Activated gamma-delta T cell (primary cell): ENCODE measurements around the gene UIMC1.
A peak's percentile ranks its signal among the peaks of the same experiment; 100 is the strongest.
"Not testable (repeated sequence)": the region's sequence is repeated elsewhere in the genome, so short reads cannot be mapped to it uniquely, and the experiment has no call there.

Experiments
- DNase-seq: peaks from one replicate; lab custom pipeline; 2025; lab: John Stamatoyannopoulos, UW

Gene UIMC1

DNA sequence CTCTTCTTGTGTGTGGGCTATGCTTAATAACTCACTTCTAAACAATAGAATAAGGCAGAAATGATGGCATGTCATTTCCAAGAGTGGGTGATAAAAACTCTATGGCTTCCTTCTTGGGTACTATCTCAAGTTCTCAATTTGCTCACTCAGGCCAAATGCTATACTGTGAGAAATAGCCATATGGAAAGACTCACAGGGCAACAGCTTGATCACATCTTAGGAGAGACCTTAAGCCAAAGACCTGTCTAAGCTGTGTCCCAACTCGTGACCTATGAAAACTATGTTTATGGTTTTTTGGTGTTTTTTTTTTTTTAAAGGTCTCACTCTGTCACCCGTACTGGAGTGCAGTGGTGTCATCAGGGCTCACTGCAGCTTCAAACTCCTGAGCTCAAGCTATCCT is 2.1 kb upstream of the UIMC1 start:
- no peak for DNase-seq

DNA sequence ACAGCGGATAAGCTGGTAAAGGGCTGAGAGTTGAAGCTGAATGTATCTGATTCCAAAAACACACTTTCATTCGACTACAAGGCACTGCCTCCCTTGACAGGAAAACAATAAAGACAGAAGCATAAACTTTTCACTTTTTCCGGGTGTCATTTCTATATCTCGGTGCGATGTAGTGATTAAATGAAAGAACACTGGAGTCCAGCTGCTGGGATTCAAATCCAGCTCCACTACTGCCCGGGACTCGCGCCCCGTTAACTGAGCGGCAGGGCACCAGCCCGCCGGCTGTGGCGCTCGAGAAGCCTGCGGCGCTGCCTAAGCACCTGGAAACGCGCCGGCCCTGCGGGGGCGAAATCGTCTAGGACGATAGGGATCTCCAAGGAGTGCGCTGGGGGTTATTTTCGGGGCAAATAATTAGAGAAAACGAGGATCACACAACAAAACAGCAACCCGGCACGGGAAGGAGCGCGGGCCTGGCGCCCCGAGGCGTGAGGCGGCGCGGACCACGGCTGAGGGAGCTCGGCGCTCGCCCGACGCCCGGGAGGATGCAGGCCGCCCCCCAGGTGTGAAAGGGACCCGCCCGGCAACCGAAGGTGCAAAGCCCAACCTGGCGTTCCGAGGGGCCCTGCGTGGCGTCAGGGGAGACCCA is 837 bp downstream of the UIMC1 start:
- DNase-seq = peak; percentile 51

DNA sequence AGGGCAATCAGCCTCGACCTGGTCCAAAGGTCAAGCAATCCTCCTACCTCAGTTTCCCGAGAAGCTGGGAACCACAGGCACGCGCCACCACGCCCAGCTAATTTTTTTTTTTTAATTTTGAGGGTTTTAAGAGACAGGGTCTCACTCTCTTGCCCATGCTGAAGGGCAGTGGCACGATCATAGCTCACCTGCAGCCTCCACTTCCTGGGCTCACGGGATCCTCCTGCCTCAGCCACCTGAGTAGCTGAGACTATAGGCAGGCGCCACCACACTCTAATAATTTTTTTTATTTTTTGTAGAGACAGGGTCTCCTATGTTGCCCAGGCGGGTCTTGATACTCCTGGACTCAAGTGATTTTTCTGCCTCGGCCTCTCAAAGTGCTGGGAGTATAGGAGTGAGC is 1.6 kb downstream of the UIMC1 start:
- DNase-seq = no peak

DNA sequence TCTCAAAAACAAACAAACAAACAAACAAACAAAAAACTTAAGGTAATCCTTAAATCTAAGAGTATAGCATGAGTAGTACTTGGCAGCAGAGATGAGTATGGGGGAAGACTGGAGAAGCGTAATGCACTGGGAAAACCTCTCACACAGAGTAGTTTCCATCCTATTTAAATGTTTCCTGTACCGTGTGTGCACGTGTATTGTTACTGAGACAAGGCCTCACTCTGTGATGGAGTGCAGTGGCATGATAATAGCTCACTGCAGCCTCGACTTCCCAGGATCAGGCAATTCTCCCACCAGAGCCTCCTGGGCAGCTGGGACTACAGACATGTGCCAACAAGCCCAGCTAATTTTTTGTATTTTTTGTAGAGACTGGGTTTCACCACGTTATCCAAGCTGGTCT is 2.9 kb downstream of the UIMC1 start:
- DNase-seq = no peak

DNA sequence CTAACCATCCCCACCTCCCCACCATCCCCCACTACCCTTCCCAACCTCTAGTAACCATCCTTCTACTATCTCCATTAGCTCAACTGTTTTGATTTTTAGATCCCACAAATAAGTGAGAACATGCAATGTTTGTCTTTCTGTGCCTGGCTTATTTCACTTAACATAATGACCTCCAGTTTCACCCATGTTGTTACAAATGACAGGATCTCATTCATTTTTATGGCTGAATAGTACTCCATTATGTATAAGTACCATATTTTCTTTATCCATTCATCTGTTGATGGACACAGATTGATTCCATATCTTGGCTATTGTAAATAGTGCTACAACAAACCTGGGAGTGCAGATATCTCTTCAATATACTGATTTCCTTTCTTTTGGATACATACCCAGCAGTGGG is 7.1 kb downstream of the UIMC1 start:
- not testable (repeated sequence) for DNase-seq

DNA sequence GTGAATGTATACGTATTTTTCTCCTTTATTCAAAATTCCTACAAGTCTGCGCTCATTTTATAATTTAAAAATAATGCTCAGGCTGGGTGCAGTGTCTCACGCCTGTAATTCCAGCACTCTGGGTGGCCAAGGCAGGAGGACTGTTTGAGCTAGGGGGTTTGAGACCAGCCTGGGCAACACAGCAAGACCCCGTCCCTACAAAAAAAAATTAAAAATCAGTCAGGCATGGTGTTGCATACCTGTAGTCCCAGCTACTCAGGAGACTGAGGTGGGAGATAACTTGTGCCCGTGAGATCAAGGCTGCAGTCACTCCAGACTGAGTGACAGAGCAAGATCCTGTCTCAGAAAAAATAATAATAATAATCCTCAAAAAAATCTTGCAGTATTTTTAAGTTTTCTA is 7.8 kb downstream of the UIMC1 start:
- no peak for DNase-seq

DNA sequence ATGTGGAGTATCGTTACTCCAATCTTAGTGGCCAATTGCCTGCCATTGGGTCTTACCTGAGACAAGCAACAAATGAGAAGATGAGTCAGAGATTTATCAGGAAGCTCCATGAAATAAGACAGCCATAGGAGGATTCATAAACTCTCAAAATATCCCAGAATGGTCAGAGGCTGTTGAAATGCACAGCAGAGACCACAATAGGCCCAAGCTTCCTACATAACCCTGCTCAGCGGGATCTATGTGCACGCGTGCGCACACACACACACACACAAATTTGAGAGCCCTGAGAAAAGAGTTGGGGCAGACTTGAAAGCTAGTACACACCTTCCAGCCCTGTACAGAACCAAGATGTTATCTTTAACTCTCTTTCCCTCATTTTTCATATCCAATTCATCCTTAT is 9.8 kb downstream of the UIMC1 start:
- no peak for DNase-seq

DNA sequence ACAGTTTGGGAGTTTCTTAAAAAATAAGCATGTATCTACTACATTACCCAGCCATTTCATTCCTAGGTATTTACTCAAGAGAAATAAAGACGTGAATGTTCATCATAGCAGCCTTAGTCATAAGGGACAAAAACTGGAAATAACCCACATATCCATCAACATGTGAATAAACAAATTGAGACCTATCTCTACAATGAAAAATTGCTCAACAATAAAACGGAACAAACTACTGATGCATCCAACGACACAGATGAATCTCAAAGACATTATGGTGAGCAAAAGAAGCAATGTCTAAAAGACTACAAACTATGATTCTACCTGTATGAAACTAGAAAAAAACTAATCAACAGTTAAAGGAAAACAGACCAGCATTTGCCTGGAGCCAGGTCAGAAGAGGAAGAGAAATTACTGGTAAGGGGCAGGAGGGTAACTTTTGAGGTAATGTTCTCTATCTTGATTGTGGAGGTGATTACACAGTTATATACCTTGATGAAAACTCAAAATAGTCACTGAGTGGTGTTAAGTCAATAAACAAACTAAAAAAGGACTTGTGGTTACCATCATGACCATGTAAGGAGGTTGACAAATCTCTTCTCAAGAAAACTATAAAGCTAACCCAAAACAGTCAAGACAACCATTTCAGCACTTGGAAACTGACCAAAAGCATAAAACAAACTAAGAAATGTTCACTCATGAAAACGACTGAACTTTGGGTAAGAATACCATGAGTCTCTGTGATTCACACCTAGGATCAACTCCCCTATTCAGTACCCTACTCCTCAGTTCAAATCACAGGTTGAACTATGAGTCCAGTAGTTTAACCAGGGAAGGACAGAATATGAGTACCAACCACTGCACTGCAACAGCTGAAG is 10.4 kb downstream of the UIMC1 start:
- DNase-seq = no peak

DNA sequence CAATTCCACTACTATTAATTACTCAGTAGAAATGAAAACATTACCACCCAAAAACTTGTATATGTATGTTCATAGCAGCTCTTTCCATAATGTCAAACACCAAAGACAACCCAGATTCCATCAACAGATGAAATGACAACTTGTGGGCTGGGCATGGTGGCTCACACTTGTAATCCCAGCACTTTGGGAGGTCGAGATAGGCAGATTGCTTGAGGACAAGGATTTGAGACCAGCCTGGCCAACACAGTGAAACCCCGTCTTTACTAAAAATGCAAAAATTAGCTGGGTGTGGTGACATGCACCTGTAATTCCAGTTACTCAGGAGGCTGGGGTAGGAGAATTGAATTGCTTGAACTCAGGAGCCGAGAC is 11.5 kb downstream of the UIMC1 start:
- DNase-seq = no peak

DNA sequence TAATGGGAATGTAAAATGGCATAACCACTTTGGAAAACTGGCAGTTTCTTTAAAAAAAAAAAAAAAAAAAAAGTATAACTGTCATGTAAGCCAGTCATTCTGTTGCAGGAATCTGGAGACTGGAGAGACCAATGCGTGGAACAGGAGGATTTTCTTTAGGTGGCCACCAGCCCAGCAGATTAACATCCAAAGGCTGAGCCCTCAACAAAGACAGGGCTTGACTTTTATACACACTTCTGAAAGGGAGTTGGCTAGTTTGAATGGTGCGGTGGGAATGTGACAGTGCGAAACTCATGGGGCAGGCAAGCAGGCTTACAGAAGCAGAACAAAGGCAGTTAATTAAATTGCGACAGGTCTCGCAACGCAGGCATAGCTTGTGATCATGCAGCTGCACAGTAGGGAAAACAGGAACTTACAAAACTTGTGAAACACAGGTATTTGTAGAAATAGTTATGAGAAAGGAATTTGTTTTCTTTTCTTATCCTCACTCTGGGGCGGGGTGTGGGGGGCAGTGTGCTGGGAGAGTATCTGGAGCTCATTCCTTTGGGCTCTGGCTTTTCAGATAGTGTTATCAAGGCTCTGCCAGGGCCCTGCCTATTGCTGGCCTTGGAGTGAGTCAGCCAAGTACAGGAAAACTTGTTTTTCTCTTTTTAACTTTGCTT is 12.0 kb downstream of the UIMC1 start:
- DNase-seq = no peak

DNA sequence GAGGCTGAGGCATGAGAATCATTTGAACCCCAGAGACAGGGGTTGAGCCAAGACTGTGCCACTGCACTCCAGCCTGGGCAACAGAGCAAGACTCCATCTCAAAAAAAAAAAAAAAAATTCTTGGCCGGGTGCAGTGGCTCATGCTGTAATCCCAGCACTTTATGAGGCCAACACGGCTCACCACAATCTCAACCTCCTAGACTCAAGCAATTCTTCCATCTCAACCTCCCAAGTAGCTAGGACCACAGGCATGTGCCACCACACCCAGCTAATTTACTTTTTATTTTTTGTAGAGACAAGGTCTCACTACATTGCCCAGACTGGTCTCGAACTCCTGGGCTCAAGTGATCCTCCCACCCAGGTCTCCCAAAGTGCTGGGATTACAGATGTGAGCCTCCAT is 13.5 kb downstream of the UIMC1 start:
- DNase-seq = not testable (repeated sequence)

DNA sequence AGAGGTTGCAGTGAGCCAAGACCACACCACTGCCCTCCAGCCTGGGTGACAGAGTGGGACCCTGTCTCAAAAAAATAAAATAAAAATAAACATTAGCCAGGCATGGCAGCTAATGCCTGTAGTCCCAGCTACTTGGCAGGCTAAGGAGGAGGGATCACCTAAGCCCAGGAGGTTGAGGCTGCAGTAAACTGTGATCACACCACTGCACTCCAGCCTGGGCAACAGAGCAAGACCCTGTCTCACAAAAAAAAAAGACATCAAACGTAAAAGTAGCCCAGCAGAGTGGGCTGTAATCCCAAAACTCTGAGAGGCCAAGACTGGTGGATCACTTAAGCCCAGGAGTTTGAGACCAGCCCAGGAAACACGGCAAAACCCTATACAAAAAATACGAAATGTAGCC is 19.0 kb downstream of the UIMC1 start:
- no peak for DNase-seq

DNA sequence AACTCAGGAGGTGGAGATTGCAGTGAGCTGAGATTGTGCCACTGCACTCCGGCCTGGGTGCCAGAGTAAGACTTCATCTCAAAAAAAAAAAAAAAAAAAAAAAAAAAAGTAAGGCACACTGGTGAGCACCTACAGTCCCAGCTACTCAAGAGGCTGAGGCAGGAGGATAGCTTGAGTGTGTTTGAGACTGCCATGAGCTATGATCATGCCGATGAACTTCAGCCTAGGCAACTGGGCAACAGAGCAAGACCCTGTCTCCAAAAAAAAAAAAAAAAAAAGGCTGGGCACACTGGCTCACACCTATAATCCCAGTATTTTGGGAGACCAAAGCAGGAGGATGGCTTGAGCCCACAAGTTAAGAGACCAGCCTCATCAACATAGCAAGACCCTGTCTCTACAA is 20.3 kb downstream of the UIMC1 start:
- DNase-seq = no peak

DNA sequence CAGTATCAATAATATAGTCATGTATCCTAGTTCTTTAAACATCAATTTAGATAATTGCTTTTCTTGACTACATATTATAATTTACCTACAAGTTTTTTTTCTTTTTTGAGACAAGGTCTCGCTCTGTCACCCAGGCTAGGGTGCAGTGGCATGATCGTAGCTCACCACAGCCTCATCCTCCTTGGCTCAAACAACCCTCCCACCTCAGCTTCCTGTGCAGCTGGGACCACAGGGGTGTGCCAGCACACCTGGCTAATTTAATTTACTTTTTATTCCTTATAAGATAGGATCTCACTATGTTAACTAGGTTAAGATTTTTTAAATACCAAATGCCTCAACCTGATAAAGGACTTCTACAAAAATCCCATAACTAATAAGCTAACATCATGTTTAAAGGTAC is 21.1 kb downstream of the UIMC1 start:
- no peak for DNase-seq

DNA sequence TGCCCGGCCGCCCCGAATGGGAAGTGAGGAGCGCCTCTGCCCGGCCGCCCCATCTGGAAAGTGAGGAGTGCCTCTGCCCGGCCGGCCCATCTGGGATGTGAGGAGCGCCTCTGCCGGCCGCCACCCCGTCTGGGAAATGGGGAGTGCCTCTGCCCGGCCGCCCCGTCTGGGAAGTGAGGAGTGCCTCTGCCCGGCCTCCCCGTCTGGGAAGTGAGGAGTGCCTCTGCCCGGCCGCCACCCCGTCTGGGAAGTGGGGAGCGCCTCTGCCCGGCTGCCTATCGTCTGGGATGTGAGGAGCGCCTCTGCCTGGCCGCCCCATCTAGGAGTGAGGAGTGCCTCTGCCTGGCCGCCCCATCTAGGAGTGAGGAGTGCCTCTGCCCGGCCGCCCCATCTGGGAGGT is 22.4 kb downstream of the UIMC1 start:
- not testable (repeated sequence) for DNase-seq

DNA sequence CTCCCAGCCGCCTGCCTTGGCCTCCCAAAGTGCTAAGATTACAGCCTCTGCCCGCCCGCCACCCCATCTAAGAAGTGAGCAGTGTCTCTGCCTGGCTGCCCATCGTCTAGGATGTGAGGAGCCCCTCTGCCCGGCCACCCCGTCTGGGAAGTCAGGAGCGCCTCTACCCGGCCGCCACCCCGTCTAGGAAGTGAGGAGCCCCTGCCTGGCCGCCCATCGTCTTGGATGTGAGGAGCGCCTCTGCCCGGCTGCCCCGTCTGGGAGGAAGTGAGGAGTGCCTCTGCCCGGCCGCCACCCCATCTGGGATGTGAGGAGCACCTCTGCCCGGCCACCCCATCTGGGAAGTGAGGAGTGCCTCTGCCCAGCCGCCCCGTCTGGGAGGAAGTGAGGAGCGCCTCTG is 23.0 kb downstream of the UIMC1 start:
- DNase-seq = not testable (repeated sequence)

DNA sequence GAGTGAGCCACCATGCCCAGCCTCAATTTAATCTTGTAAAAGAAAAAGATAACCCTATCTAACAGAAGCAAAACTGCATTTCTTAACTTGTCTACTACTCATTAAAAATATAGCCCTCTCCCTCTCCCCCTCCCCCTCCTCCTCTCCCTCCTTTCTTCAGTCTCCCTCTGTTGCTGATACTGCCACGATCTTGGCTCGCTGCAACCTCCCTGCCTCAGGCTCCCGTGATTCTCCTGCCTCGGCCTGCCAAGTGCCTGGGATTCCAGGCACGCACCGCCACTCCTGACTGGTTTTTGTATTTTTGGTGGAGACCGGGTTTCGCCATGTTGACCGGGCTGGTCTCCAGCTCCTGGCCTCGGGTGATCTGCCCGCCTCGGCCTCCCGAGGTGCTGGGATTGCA is 23.5 kb downstream of the UIMC1 start:
- DNase-seq = not testable (repeated sequence)

DNA sequence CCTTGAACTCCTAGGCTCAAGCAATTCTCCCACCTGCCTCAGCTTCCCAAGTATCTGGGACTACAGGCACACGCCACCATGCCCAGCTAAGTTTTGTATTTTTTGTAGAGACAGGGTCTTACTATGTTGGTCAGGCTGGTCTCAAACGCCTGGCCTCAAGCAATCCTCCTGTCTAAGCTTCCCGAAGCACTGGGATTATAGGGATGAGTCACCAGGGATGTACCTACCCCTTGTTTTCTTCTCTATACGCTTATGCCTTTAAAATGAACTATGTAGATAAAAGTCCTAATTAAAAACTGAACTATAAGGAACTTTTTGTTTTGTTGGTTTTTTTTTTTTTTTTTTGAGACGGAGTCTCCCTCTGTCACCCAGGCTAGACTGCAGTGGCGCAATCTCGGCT is 25.8 kb downstream of the UIMC1 start:
- no peak for DNase-seq

DNA sequence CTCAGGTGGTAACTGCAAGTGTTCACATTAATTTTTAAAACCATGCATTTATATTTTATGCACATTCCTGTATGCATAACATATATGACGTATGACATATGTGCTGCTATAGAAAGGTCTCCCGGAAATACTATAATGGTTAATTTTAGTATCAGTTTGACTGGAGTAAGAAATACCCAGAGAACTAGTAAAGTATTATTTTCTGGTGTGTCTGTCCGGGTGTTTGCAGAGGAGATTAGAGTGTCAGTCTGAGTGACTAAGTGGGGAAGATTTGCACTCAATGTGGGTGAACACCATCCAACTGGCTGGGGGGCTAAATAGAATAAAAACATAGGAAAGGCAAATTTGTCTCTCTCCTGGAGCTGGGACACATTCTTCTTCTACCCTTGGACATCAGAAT is 26.9 kb downstream of the UIMC1 start:
- no peak for DNase-seq

DNA sequence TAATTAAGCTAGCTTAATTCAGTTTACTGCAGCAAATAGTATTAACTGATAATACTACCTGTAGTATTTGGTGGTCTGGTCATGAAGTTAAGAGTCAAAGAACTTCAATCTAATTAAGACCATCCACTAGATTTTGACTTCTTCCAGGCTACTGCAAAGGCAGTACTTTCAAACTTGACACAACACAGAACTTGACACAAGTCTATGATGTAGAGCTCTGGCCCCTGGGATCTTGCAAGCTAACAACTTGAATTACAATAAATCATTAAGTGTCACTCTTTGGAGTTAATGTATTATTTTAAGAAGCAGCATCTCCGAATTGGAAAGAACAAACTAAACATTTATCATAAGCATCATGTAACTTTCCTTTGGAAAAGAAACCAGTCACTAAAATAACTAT is 40.9 kb downstream of the UIMC1 start:
- DNase-seq = no peak

DNA sequence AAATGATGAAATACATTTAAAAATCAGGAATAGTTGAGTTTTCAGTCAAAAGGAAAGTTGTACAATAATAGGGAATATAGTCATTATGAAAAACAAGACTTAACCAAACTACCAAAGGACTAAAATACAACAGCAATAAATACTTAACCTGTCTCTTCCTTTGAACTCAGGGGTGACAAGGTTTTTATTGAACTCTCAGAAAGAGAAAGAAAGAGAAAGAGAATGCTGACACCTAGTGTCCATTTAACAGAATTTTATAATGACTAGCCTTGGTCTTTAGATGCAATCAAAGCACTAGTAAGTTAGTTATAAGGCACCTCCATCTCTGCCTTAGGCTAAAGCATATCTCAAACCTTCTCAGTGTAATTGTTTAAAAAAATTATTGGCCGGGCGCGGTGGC is 47.5 kb downstream of the UIMC1 start:
- no peak for DNase-seq

DNA sequence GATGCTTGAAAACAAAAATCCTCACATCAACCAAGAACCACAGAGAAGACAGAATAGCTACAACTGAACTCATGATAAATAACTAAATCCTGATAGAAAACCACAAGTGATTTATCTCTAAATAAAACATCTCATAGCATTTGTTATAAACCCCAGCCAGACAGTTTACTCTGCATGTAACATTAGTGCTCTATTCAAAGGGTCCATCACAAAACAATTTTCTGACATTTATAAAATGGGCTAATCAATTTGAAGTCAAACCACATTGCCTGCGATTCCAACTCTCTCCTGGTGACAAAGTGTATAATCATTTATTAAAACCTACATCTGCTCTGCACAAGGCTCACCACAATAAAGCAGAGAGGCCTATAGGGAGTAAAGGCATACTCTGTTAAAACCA is 49.8 kb downstream of the UIMC1 start:
- DNase-seq = no peak

DNA sequence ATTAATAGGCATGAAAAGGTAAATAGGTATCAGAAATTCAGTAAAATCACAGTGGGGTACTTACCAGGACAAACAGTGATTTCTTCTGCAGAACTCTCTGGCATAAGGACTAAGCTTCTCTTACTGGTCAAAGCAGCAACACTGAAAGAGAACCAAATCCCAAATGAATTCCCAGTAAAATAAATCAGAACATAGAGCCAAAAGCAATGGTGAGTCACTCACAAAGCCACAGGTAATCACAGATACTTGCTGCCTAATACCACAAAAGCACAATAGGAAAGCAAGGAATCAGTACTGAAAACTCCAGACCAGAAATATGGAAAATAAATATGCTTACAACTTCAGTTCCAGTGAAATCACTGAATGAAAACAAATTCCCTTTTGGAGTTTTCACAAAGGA is 50.7 kb downstream of the UIMC1 start:
- no peak for DNase-seq
